ENCODE data around the gene AREL1. TPM values are rescaled to one million over a fixed set of nuclear protein-coding genes. Genes with fewer than 3 reads are reported as not detected.

Gene AREL1
- polyA plus RNA-seq, 4 donors, result 8.4 to 20.4 (median 16.4) TPM

DNA sequence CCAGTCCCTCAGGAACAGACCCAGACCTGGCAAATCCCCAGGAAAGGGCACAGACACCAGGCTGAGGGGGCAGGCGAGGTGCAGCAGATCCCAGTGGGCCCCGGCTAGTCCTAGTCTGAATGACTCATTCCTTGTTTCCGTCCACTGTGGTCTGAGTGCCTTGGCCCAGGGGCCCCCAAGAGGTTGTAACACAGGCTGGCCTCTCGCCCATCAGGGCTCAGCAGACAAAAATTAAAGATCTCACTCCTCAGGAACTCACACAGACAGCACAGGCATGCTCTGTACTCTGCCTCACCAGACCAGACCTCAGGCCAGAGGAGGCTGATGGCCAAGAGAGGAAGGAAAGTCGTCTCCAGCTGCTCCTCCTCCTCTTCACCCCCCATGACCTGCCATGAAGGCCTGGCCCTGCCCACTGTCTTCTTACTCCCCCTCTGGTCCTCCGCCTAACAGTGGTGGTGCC lies 93.2 kb downstream of the AREL1 start:
- Histone ChIP-seq H3K36me3 (ENCODE audit: control insufficient read depth in 3 of 3, insufficient read depth in 2 of 3, low read depth in 1 of 3, low read length in 3 of 3) (no peaks in the 10 kb centered on the region), H3K27me3 (ENCODE audit: control insufficient read depth in 3 of 3, insufficient read depth in 3 of 3, low read length in 3 of 3) (peaks cover 0 to 16% (median 0%) of the 10 kb centered on the region in 3 donors), H3K9me3 (ENCODE audit: control insufficient read depth in 2 of 2, insufficient read depth in 1 of 2, low read depth in 1 of 2, low read length in 1 of 2) (no peaks in the 10 kb centered on the region), H3K27ac (ENCODE audit: low read depth in 1 of 3, low read length in 2 of 3) (peak overlapping the region in 1 of 3 donors; percentile 62), H3K4me1 (ENCODE audit: control insufficient read depth in 3 of 3, insufficient read depth in 2 of 3, low read depth in 1 of 3, low read length in 2 of 3) (peaks cover 0 to 14% (median 0%) of the 10 kb centered on the region in 3 donors), H3K4me3 (ENCODE audit: low read depth in 1 of 3, low read length in 3 of 3) (no peak overlapping the region)
- DNase-seq, result no peak
- no peak for FAIRE-seq
- 48 to 80% (median 70%) methylated on average over 6 of the region's 6 CpGs for WGBS, 3 donors

DNA sequence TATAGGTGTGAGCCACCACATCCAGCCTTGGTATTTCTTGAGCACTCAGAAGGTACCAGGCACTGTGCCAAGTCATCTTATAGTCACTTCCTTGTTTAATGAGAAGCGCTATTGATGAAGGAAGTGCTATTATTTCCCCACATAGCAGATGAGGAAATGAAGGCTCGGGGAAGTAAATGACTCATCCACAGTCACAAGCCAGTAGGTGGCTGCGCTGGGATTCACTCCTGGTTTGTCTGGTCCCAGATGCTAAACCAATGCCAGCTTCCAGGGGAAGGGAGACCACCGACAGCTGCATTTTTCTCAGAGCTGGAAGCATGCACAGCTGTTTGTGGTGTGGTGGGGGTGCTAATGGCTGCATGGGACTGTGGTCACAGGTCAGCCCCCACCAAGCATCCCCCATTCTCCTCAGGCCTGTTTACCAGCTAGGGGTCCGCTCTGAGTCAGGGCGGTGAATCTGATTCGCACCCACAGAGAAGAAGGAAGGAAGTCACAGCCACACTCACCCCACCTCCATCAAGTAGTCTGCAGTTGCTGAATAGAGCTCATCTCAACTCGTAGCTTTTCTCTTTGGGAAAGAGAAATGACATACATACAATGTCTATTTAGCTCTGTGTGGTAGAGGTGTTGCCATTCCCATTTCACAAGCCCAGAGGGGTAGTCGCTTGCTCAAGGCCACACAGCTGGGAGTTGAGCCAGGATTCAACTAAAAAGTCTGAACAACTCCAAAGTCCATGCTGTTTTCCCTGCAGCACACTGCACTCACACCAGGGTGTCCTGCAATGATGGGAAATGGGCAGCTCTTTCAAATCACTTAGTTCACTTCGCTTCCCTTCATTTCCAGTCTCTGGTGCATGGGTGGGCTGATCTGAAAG lies 94.6 kb downstream of the AREL1 start:
- no peak overlapping the region for H3K4me3 ChIP-seq (ENCODE audit: low read depth in 1 of 3, low read length in 3 of 3)
- peak in 1 of 2 donors; percentile 87 for DNase-seq

DNA sequence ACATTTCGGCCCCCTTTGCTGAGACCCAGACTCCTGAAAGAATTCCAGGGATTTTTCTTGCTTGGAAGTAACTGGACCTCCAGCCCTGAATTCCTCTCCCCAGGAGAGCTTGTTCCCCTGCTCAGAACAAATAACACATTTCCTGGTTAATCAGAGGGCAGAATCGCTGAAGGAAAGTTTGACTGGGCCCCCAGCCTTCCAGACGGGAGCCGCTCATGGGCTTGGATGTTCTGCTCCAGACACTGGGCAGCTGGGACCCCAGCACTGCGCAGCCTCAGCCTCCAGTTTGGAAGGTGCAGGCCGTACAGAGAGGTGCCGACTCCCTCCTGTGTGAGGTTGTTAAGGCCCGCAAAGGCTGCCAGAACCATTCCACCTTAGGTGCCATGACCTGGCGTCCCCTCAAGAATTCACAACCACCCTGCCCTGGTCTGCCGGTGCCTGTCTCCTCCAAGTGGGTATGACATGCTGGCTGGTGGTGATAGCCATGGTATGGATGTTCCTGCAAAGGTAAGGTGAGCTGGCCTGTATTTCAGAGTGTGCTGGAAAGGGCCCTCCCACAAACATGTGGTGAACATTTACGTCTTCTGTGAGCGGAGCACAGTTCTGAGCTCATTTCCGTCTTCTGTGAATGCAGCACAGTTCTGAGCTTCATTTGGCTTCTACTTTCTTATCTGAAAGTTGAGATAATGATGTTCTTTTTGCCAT lies 95.7 kb downstream of the AREL1 start:
- WGBS, 3 donors, result 89 to 92% (median 91%) methylated on average over 13 of the region's 13 CpGs
- Histone ChIP-seq H3K27ac (ENCODE audit: low read depth in 1 of 3, low read length in 2 of 3) (no peak overlapping the region), H3K4me3 (ENCODE audit: low read depth in 1 of 3, low read length in 3 of 3) (no peak overlapping the region), H3K36me3 (ENCODE audit: control insufficient read depth in 3 of 3, insufficient read depth in 2 of 3, low read depth in 1 of 3, low read length in 3 of 3) (no peaks in the 10 kb centered on the region), H3K9me3 (ENCODE audit: control insufficient read depth in 2 of 2, insufficient read depth in 1 of 2, low read depth in 1 of 2, low read length in 1 of 2) (no peaks in the 10 kb centered on the region), H3K27me3 (ENCODE audit: control insufficient read depth in 3 of 3, insufficient read depth in 3 of 3, low read length in 3 of 3) (peaks cover 0 to 34% (median 0%) of the 10 kb centered on the region in 3 donors), H3K4me1 (ENCODE audit: control insufficient read depth in 3 of 3, insufficient read depth in 2 of 3, low read depth in 1 of 3, low read length in 2 of 3) (peaks cover 0 to 14% (median 0%) of the 10 kb centered on the region in 3 donors)
- no peak for FAIRE-seq
- no peak for DNase-seq

More for the DNA sequence above, 94.6 kb downstream of the AREL1 start:
- FAIRE-seq, result no peak
- no peaks in the 10 kb centered on the region for H3K36me3 ChIP-seq (ENCODE audit: control insufficient read depth in 3 of 3, insufficient read depth in 2 of 3, low read depth in 1 of 3, low read length in 3 of 3)
- 32 to 40% (median 39%) methylated on average over 10 of the region's 10 CpGs for WGBS, 3 donors
- peaks cover 0 to 14% (median 0%) of the 10 kb centered on the region in 3 donors for H3K4me1 ChIP-seq (ENCODE audit: control insufficient read depth in 3 of 3, insufficient read depth in 2 of 3, low read depth in 1 of 3, low read length in 2 of 3)
- H3K27me3 ChIP-seq (ENCODE audit: control insufficient read depth in 3 of 3, insufficient read depth in 3 of 3, low read length in 3 of 3), result peaks cover 0 to 28% (median 0%) of the 10 kb centered on the region in 3 donors
- peak overlapping the region in 2 of 3 donors; percentile 25 to 86 for H3K27ac ChIP-seq (ENCODE audit: low read depth in 1 of 3, low read length in 2 of 3)
- no peaks in the 10 kb centered on the region for H3K9me3 ChIP-seq (ENCODE audit: control insufficient read depth in 2 of 2, insufficient read depth in 1 of 2, low read depth in 1 of 2, low read length in 1 of 2)

DNA sequence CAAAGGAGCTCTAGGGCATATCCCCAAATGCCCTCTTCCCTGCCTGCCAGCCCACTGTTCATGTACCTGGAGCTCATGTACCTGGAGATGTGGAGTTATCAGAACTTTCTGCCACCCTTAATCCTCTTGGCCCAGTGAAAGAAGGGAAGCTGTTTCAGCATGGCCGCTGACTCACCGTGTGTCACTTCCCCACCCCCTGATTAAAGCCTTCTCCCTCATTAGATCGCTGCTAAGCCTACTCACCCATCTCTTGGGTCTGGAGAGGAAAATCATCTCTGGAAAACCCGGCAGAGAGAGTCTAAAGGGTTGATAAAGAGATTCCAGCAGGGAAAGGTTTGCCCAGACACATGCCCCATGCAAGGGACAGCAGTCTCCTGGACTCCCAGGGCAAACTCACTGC lies 96.4 kb downstream of the AREL1 start:
- FAIRE-seq, result no peak

DNA sequence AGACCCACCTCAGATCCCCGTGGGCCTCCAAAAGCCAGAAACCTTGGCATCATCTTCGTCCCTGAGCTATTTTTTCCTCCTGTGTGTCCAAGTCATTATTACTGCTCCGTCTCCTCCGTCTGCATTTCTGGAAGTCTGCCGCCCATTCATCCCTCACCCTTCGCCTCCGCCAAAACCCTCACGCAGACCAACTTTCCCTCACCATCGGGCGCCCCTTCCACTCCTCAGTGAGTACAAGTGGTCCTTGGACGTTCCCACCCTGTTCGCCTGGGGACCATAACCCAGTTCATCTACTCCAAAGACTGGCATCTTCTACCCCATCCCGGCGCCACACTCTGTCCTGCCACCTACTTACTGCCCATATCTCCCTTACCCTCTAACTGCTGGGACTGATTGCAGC lies 97.1 kb downstream of the AREL1 start:
- Histone ChIP-seq H3K4me1 (ENCODE audit: control insufficient read depth in 3 of 3, insufficient read depth in 2 of 3, low read depth in 1 of 3, low read length in 2 of 3) (peaks cover 0 to 14% (median 0%) of the 10 kb centered on the region in 3 donors), H3K36me3 (ENCODE audit: control insufficient read depth in 3 of 3, insufficient read depth in 2 of 3, low read depth in 1 of 3, low read length in 3 of 3) (no peaks in the 10 kb centered on the region), H3K9me3 (ENCODE audit: control insufficient read depth in 2 of 2, insufficient read depth in 1 of 2, low read depth in 1 of 2, low read length in 1 of 2) (no peaks in the 10 kb centered on the region), H3K4me3 (ENCODE audit: low read depth in 1 of 3, low read length in 3 of 3) (no peak overlapping the region), H3K27me3 (ENCODE audit: control insufficient read depth in 3 of 3, insufficient read depth in 3 of 3, low read length in 3 of 3) (peaks cover 6 to 47% (median 8%) of the 10 kb centered on the region in 3 donors), H3K27ac (ENCODE audit: low read depth in 1 of 3, low read length in 2 of 3) (no peak overlapping the region)
- WGBS, 3 donors, result 94 to 97% (median 96%) methylated on average over 14 of the region's 14 CpGs
- no peak for DNase-seq
- FAIRE-seq, result no peak

More for the DNA sequence above, 96.4 kb downstream of the AREL1 start:
- no peaks in the 10 kb centered on the region for H3K36me3 ChIP-seq (ENCODE audit: control insufficient read depth in 3 of 3, insufficient read depth in 2 of 3, low read depth in 1 of 3, low read length in 3 of 3)
- no peak overlapping the region for H3K4me3 ChIP-seq (ENCODE audit: low read depth in 1 of 3, low read length in 3 of 3)
- DNase-seq, result peak in 1 of 2 donors; percentile 36
- no peaks in the 10 kb centered on the region for H3K9me3 ChIP-seq (ENCODE audit: control insufficient read depth in 2 of 2, insufficient read depth in 1 of 2, low read depth in 1 of 2, low read length in 1 of 2)
- peaks cover 0 to 14% (median 0%) of the 10 kb centered on the region in 3 donors for H3K4me1 ChIP-seq (ENCODE audit: control insufficient read depth in 3 of 3, insufficient read depth in 2 of 3, low read depth in 1 of 3, low read length in 2 of 3)
- peaks cover 3 to 41% (median 5%) of the 10 kb centered on the region in 3 donors for H3K27me3 ChIP-seq (ENCODE audit: control insufficient read depth in 3 of 3, insufficient read depth in 3 of 3, low read length in 3 of 3)
- H3K27ac ChIP-seq (ENCODE audit: low read depth in 1 of 3, low read length in 2 of 3), result no peak overlapping the region
- 30 to 55% (median 36%) methylated on average over 4 of the region's 4 CpGs for WGBS, 3 donors

DNA sequence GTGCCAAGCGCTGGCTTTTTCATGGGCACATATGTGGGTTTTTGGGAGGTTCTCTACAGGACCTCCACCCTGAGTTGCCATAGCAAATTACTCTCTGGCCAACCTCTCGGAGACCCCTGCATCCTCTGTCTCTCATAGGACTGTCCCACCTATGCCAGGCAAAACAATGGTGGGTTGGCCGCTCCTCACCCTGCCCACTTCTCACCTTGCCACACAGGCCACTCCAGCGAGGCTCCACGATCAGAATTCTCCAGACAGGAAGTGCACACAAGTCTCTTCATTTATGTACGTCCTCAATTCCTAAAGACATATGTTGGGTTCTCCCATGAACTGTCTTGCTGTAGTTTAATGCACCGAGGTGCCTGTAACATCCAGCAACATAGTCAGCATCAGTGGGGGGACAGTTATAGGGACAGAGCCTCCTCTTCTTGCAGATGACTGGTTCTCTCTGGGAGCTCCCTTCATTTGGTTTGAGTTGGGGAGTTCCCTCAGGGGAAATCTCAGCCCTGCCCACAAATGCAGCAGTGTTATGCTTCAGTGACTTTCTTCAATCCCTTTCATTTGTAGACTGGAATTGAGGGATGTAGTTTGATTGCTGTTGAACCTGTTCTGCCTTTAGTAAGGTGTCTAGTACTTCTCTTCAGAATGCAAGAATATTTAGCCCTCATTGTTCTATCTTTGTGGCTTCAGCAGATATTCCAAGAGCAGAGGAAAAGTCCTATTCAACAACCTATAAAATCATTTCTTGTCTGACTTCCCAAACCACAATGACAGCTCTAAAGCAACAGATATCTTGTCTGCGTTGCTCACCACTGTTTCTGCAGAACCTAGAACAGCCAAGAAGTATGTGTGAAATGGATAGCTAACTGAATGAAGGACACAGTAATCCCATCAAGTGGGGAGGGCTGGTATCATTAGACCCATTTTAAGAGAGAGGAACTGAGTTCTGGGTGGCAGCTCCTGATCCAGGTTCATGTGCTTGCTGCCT lies 98.1 kb downstream of the AREL1 start:
- Histone ChIP-seq H3K4me3 (ENCODE audit: low read depth in 1 of 3, low read length in 3 of 3) (no peak overlapping the region), H3K27ac (ENCODE audit: low read depth in 1 of 3, low read length in 2 of 3) (no peak overlapping the region), H3K36me3 (ENCODE audit: control insufficient read depth in 3 of 3, insufficient read depth in 2 of 3, low read depth in 1 of 3, low read length in 3 of 3) (no peaks in the 10 kb centered on the region), H3K27me3 (ENCODE audit: control insufficient read depth in 3 of 3, insufficient read depth in 3 of 3, low read length in 3 of 3) (peaks cover 8 to 56% (median 8%) of the 10 kb centered on the region in 3 donors), H3K9me3 (ENCODE audit: control insufficient read depth in 2 of 2, insufficient read depth in 1 of 2, low read depth in 1 of 2, low read length in 1 of 2) (no peaks in the 10 kb centered on the region), H3K4me1 (ENCODE audit: control insufficient read depth in 3 of 3, insufficient read depth in 2 of 3, low read depth in 1 of 3, low read length in 2 of 3) (peaks cover 0 to 12% (median 0%) of the 10 kb centered on the region in 3 donors)
- FAIRE-seq, result no peak
- DNase-seq, result no peak
- WGBS, 3 donors, result 77 to 86% (median 82%) methylated on average over 8 of the region's 8 CpGs

DNA sequence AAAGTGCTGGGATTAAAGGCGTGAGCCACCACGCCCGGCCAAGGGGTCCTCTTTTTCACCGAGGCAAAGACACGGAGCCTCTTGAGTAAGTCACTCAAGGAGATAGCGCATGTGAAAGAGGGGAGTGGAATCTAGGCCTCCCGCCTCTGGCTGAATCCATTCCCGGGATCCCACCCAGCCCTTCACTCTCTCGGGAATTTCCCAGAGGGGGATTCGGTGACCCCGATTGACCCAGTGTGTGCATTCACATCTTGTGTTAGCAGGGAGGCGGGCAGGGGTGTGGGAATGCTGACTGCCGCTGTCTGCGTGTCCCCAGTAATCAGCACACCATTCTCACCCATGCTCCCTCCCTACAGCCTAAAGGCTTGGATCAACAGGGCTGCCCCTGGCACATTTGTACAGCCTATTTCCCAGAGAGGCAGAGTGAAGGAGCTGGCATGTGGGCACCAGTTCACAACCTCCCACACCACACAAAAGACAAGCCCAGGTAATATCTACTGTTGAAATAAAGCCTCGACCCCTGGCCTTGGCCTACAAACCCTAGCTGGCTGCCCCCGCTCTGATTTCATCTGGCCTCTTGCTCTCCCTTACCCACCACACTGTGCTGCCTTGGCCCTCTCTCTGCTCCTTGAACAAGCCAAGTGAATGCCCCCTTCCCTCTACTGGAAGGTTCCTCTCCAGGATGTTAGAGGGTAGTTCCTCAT lies 99.5 kb downstream of the AREL1 start:
- H3K4me1 ChIP-seq (ENCODE audit: control insufficient read depth in 3 of 3, insufficient read depth in 2 of 3, low read depth in 1 of 3, low read length in 2 of 3), result peaks cover 0 to 4% (median 2%) of the 10 kb centered on the region in 3 donors
- FAIRE-seq, result no peak
- peaks cover 8 to 61% (median 8%) of the 10 kb centered on the region in 3 donors for H3K27me3 ChIP-seq (ENCODE audit: control insufficient read depth in 3 of 3, insufficient read depth in 3 of 3, low read length in 3 of 3)
- 66 to 70% (median 67%) methylated on average over 16 of the region's 16 CpGs for WGBS, 3 donors
- H3K9me3 ChIP-seq (ENCODE audit: control insufficient read depth in 2 of 2, insufficient read depth in 1 of 2, low read depth in 1 of 2, low read length in 1 of 2), result no peaks in the 10 kb centered on the region
- no peak for DNase-seq
- no peak overlapping the region for H3K27ac ChIP-seq (ENCODE audit: low read depth in 1 of 3, low read length in 2 of 3)
- no peak overlapping the region for H3K4me3 ChIP-seq (ENCODE audit: low read depth in 1 of 3, low read length in 3 of 3)
- H3K36me3 ChIP-seq (ENCODE audit: control insufficient read depth in 3 of 3, insufficient read depth in 2 of 3, low read depth in 1 of 3, low read length in 3 of 3), result no peaks in the 10 kb centered on the region
